Suprapubic skin (tissue), 4 donors: ENCODE measurements around the gene MAP2K4.

Experiments used
- EP300 ChIP-seq: sonication (generic); formaldehyde crosslinking; IDR thresholded peaks from one replicate; pipeline ENCODE4 v1.6.1; 2017; ENCODE audit warnings: antibody characterized with exemption
- POLR2A ChIP-seq, 2 donors: fragments of 450-650 bp; IDR thresholded peaks; one replicate each; pipeline ENCODE4 v1.6.1; 2017; ENCODE audit warnings: antibody characterized with exemption in 2 of 2, mild to moderate bottlenecking in 2 of 2, moderate library complexity in 2 of 2
- POLR2AphosphoS5 ChIP-seq, 3 donors: sonication (generic); formaldehyde crosslinking; IDR thresholded peaks; one replicate each; pipeline ENCODE4 v1.6.1; 2017; ENCODE audit warnings: antibody characterized with exemption in 3 of 3
- TF ChIP-seq, protein P1 (sequence below), 2 donors: fragments of 200-600 bp in 1 of 2; fragments of 450-650 bp in 1 of 2; sonication (generic) in 1 of 2; IDR thresholded peaks; one replicate each; pipeline ENCODE4 v1.5.1; 2016 to 2019; ENCODE audit warnings: antibody characterized with exemption in 2 of 2, mild to moderate bottlenecking in 1 of 2, moderate library complexity in 1 of 2

GRCh38 chr17:12077773-12078172, 57.1 kb downstream of the MAP2K4 start:
- TF ChIP-seq POLR2AphosphoS5 (IDR thresholded peaks at IDR 0.05): no peak
- TF ChIP-seq, protein P1, sequence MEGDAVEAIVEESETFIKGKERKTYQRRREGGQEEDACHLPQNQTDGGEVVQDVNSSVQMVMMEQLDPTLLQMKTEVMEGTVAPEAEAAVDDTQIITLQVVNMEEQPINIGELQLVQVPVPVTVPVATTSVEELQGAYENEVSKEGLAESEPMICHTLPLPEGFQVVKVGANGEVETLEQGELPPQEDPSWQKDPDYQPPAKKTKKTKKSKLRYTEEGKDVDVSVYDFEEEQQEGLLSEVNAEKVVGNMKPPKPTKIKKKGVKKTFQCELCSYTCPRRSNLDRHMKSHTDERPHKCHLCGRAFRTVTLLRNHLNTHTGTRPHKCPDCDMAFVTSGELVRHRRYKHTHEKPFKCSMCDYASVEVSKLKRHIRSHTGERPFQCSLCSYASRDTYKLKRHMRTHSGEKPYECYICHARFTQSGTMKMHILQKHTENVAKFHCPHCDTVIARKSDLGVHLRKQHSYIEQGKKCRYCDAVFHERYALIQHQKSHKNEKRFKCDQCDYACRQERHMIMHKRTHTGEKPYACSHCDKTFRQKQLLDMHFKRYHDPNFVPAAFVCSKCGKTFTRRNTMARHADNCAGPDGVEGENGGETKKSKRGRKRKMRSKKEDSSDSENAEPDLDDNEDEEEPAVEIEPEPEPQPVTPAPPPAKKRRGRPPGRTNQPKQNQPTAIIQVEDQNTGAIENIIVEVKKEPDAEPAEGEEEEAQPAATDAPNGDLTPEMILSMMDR (IDR thresholded peaks at IDR 0.05): no peak
- TF ChIP-seq POLR2A (IDR thresholded peaks at IDR 0.05): no peak
- no peak for TF ChIP-seq EP300
